DND-41 (cell line): Measurements from ENCODE around the gene CACNB4.

Source experiments
- CTCF ChIP-seq: IDR thresholded peaks from 2 replicates; pipeline ENCODE4 v1.5.1; 2012; ENCODE audit warnings: borderline replicate concordance, low read length, moderate library complexity, mild to moderate bottlenecking; ENCODE audit not compliant: poor library complexity, severe bottlenecking; ENCODE audit errors: extremely low read depth
- EZH2 ChIP-seq: IDR thresholded peaks from 3 replicates; pipeline ENCODE4 v1.6.1; 2012; ENCODE audit warnings: borderline replicate concordance, low read depth, mild to moderate bottlenecking, moderate library complexity, low read length, inconsistent platforms; ENCODE audit not compliant: severe bottlenecking

GRCh38 chr2:152042636-152043615 lies 55.9 kb downstream of the CACNB4 start:
- TF ChIP-seq CTCF (no peak), EZH2 (no peak)
